AG04450 (cell line): ENCODE results near the gene AASDH. TPM values are rescaled to one million over a fixed set of nuclear protein-coding genes. Genes with fewer than 3 reads are reported as not detected.

Experiments used
- CTCF ChIA-PET: fragments of 300-600, 350-600 bp; formaldehyde crosslinking; extraction: SDS; loops from one replicate; lab custom pipeline; 2022; ENCODE audit warnings: antibody characterized with exemption, inconsistent platforms; lab: Charles Lee
- POLR2A ChIA-PET: fragments of 350-600 bp; formaldehyde crosslinking; extraction: SDS; loops from one replicate; lab custom pipeline; 2021; ENCODE audit warnings: antibody characterized with exemption, inconsistent platforms; lab: Yijun Ruan, JAX
- DNase-seq: peaks from one replicate; pipeline ENCODE4 v3.0.0-alpha.2; 2011; ENCODE audit warnings: low read depth, low spot score
- H3K27ac ChIP-seq: one replicate; pipeline ENCODE4 v1.5.1; 2012; ENCODE audit warnings: low read depth, low read length, control low read depth
- H3K27me3 ChIP-seq: one replicate; pipeline ENCODE4 v1.6.0; 2012; ENCODE audit warnings: low read length; ENCODE audit not compliant: control insufficient read depth, insufficient read depth
- H3K4me3 ChIP-seq: 2 replicates; pipeline ENCODE4 v1.5.1; 2011; ENCODE audit warnings: mild to moderate bottlenecking, low read depth, low read length, control low read depth
- H3K9me3 ChIP-seq: 2 replicates; pipeline ENCODE4 v1.5.1; 2012; ENCODE audit warnings: low read length; ENCODE audit not compliant: control insufficient read depth, insufficient read depth
- CTCF ChIP-seq: IDR thresholded peaks from 2 replicates; pipeline ENCODE4 v1.5.1; 2011; ENCODE audit warnings: low read depth, low read length, control low read depth, inconsistent platforms
- polyA plus RNA-seq: library from polyadenylated mRNA; depleted of rRNA; stranded (reverse); fragments of >200 nt; gene quantifications from 2 replicates; pipeline ENCODE4 v1.2.3, GENCODE V29; 2011

Gene AASDH
- polyA plus RNA-seq, 1 experiment = 14.8 TPM

- Histone ChIP-seq H3K27ac (no peak overlapping the region), H3K9me3 (peaks cover 26% of the 10 kb centered on the region), H3K27me3 (peaks cover 2% of the 10 kb centered on the region), H3K4me3 (no peak overlapping the region)
- no peak for TF ChIP-seq CTCF
- ChIA-PET CTCF (no interaction called here), POLR2A (no interaction called here)
- no peak for DNase-seq
Observed at GRCh38 chr4:56317749-56318148, 69.5 kb downstream of the AASDH start.

- H3K27me3 ChIP-seq = no peaks in the 10 kb centered on the region
- POLR2A ChIA-PET = no interaction called here
- peaks cover 26% of the 10 kb centered on the region for H3K9me3 ChIP-seq
- no peak overlapping the region for H3K4me3 ChIP-seq
- TF ChIP-seq CTCF = no peak
- CTCF ChIA-PET = no interaction called here
- no peak overlapping the region for H3K27ac ChIP-seq
- no peak for DNase-seq
Observed at GRCh38 chr4:56316011-56316650, 71.2 kb downstream of the AASDH start.

- TF ChIP-seq CTCF = no peak
- H3K27me3 ChIP-seq = no peaks in the 10 kb centered on the region
- peaks cover 26% of the 10 kb centered on the region for H3K9me3 ChIP-seq
- H3K4me3 ChIP-seq = no peak overlapping the region
- CTCF ChIA-PET = no interaction called here
- H3K27ac ChIP-seq = no peak overlapping the region
- POLR2A ChIA-PET = no interaction called here
- DNase-seq = no peak
Observed at GRCh38 chr4:56315543-56315942, 71.7 kb downstream of the AASDH start.

GRCh38 chr4:56315041-56315440 is 72.2 kb downstream of the AASDH start:
- ChIA-PET CTCF (no interaction called here), POLR2A (no interaction called here)
- Histone ChIP-seq H3K27ac (no peak overlapping the region), H3K9me3 (peaks cover 26% of the 10 kb centered on the region), H3K4me3 (no peak overlapping the region), H3K27me3 (no peaks in the 10 kb centered on the region)
- DNase-seq = no peak
- TF ChIP-seq CTCF = no peak

- DNase-seq = no peak
- ChIA-PET POLR2A (no interaction called here), CTCF (no interaction called here)
- Histone ChIP-seq H3K27me3 (no peaks in the 10 kb centered on the region), H3K27ac (no peak overlapping the region), H3K9me3 (peaks cover 26% of the 10 kb centered on the region), H3K4me3 (no peak overlapping the region)
- no peak for TF ChIP-seq CTCF
Observed at GRCh38 chr4:56314207-56314915, 72.9 kb downstream of the AASDH start.
